T47D (cell line): Measurements from ENCODE around the gene C2orf81.

Experiments used
- DNase-seq, 2 experiments: peaks; one replicate each; pipeline versions ENCODE4 v3.0.0 to v3.0.0-alpha.2; 2011 to 2012; ENCODE audit warnings: low read depth in 1 of 2, low spot score in 1 of 2
- JUND ChIP-seq: IDR thresholded peaks from 2 replicates; pipeline ENCODE4 v1.6.1; 2012; ENCODE audit warnings: low read depth
- in situ Hi-C: cut with HindIII; loops from 2 replicates; pipeline ENCODE4 v1.10.0; 2016; ENCODE audit warnings: low sequenced_read_pairs, low pct_unique_long_range_greater_than_20kb

The C2orf81 gene

GRCh38 chr2:74369976-74370375, 51.4 kb downstream of the C2orf81 start:
- DNase-seq: no peak
- TF ChIP-seq JUND: no peak
- in situ Hi-C loops: no loop called here

DNA sequence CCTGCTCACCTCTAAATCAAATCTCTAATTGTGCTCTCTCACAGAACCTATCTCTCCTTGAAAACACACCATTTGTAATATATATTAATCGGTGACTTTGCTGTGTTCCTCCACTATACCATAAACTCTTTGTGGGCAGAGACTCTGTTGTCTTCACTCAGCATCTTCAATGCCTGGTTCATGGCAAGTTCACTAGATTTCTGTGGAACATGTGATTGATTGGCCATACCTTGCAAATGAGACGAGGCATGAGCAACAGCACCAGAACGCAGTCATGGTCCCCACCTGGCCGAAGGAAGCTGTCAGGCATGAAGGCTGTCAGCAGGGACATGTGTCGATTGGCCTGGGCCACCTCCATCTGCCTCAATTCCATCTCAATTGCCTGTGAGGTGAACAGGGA, 52.9 kb downstream of the C2orf81 start:
- TF ChIP-seq JUND: no peak
- DNase-seq: no peak
- in situ Hi-C loops: no loop called here

DNA sequence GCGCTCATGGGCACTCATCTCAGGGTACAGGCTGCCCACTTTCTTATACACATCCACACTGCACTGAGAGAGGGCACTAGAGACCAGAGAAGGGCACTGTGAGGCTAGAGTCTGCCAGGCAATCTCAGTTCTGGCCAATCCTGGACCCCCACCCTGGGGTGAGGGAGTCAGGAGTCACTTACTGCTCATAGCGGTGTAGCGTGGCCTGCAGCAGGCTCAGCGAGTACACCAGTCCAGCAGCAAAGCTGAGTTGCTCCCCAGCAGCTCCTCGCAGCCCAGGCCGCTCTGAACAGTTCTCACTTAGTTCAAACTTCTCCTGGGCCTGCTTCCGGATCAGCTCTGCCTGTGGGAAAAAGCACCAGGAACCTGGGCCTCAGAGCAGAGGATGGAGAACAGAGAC, 53.6 kb downstream of the C2orf81 start:
- no peak for DNase-seq
- in situ Hi-C loops: no loop called here
- TF ChIP-seq JUND: no peak

- no peak for TF ChIP-seq JUND
- in situ Hi-C loops: no loop called here
- no peak for DNase-seq
Observed at GRCh38 chr2:74366036-74366435, 55.4 kb downstream of the C2orf81 start.

DNA sequence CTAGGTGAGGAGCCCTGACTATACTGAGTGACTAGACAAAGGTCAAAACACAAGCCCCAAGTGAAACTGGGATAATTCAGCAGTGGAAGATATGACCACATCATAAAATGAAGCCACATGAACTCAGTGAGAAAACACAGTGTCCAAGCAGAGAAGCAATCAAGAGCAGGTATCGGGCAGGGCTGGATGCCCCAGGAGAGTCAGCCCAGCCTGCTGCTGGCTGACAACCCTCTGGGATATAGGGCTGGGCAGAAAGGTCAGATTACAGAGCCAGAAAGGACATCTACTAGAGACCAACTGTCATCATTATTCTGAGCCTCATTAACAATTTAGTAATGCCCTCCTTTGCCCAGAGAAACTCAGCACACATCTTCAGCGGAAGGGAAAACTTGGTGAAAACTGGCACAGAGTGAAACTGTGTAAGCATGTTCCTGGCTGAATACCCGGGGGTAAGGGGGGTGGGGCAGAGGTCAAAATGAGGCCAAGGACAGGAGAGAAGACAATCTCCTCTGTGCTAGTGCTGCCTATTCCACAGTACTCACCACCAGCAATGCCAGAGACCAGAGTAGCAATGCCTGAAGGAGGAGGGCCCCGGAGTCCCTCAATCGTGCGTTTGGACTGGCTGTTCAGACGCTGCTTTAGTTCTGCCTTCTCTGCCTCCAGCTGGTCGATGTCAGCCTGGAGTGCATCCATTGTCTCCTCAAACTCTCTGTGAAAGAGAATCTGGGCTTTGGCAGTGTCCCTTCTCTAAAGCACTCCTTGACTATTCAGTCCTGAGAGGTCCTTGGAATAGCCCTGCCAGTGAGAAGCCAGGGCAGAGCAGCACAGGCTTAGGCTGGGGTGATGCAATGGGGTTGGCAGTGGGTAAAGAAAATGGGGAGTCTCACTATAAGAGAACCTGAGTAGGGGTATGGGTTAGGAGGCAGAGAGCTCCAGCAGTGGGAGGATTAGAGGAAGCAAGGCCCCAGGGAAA, 56.6 kb downstream of the C2orf81 start:
- DNase-seq: no peak
- in situ Hi-C loops: no loop called here
- no peak for TF ChIP-seq JUND
